CD4-positive, alpha-beta T cell treated with Interleukin-4 for 4 hours (primary cell): Measurements from ENCODE around the gene ROCK2.
"Not testable (repeated sequence)": the region's sequence is repeated elsewhere in the genome, so short reads cannot be mapped to it uniquely, and the experiment has no call there.

Source experiments
- DNase-seq: peaks from one replicate; pipeline ENCODE4 v3.0.0-alpha.2; 2020

The ROCK2 gene

DNA sequence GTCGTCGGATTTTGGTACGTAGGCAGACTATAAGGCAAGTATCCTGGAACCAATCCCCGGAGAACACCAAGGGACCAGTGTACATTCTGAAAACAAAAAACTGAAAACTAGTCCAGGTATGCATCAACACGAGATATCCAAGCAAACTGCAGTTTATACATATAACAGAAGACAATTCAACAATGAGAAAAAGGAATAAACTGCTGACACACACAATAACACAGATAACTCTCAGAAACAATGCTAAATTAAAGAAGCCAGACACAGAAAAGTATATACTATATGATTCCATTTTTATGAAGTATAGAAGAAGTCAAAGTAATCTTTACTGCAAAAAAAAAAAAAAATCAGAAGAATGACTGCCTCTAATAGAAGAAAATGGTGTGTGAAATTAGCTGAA is 5.9 kb downstream of the ROCK2 start:
- no peak for DNase-seq

DNA sequence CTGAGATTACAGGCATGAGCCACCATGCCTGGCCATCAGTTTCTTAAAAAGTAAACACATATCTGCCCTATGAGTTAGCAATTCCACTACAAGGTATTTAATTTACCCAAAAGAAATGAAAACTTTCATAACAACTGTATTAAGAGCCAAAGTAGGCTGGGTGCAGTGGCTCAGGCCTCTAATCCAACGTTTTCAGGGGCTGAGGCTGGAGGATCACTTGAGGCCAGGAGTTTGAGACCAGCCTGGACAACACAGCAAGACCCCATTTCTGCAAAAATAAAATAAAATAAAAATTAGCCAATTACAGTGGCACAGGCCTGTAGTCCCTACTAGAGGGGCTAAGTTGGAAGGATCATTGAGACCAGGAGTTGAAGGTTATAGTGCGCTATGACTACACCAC is 6.5 kb downstream of the ROCK2 start:
- no peak for DNase-seq

DNA sequence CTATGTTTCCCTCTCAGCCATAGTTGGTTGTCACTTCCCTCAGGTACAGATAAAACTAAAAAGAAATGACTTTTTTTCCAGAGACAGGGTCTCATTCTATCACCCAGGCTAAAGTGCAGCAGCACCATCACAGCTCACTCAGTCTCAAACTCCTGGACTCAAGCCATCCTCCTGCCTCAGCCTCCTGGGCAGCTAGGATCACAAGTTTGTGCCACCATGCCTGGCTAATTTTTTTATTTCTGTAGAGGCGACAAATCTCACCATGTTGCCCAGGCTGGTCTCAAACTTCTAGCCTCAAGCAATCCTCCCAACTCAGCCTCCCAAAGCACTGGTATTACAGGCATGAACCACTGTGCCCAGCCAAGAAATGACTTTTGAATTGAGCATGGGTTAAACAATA is 8.2 kb downstream of the ROCK2 start:
- no peak for DNase-seq

- DNase-seq: no peak
These were observed 10.8 kb downstream of the ROCK2 start for GRCh38 chr2:11333427-11334183.

DNA sequence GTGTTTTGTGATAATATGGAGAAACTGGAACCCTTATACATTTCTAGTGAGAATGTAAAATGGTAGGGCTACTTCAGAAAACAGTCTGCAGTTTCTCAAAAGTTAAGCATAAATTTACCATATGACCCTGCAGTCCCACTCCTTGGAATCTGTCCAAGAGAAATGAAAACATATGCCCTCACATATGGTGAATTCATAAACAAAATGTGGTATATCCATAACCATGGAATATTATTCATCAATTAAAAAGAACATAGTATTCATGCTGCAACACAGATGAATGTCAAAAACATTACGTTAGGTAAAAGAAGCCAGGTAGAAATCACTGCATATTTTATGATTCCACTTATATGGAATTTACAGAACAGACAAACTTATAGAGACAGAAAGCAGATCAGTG is 11.8 kb downstream of the ROCK2 start:
- DNase-seq: no peak

DNA sequence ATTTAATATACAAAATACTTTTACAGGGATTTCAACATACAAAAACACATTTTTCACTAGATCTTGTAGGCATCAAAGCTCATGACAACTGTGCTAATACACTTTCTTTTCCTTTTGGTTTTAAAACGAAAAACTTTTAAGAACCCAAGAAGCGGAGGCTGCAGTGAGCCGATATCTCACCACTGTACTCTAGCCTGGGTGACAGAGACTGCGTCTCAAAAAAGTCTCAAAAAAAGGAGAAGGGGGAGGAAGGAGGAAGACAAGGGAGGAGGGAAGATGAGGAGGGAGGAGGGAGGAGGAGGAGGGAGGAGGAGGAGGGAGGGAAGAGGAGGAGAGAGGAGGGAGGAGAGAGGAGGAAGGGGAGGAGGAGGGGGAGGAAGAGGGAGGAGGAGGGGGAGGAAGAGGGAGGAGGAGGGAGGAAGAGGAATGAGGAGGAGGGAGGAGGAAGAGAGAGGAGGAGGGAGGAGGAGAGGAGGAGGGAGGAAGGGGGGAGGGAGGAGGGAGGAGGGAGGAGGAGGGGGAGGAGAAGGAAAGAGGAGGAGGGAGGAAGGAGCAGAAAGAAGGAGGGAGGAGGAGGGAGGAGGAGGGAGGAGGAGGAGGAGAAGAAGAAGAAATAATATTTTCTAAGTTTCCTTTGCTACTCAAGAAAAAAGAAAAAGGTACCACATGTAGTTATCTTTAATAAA is 13.8 kb downstream of the ROCK2 start:
- no peak for DNase-seq

GRCh38 chr2:11329776-11330175 is 14.7 kb downstream of the ROCK2 start:
- no peak for DNase-seq

DNA sequence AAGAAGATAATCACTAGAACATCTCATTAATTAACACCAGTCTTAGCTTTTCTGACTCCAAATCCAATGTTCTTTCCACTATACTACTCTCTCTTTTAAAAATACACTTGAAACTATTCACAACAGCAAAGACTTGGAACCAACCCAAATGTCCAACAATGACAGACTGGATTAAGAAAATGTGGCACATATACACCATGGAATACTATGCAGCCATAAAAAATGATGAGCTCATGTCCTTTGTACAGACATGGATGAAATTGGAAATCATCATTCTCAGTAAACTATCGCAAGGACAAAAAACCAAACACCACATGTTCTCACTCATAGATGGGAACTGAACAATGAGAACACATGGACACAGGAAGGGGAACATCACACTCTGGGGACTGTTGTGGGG is 15.9 kb downstream of the ROCK2 start:
- not testable (repeated sequence) for DNase-seq

DNA sequence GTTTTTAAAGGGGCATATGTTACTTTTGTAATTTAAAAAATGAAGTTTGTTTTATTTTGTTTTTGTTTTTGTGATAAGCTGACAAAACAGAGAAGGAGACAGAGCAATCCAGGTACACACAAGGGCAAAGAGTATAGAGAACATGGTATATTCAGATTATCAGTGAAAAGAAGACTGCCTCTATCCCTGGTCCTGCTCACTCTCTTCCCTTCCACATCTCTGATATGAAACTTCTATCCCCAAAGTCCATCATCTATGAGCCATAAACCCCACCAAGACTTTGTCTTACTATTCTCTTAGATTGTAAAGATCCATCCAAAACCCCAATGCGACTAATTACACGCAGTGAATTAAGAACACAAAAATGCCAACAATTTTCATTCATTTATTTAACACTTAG is 16.6 kb downstream of the ROCK2 start:
- DNase-seq: no peak

DNA sequence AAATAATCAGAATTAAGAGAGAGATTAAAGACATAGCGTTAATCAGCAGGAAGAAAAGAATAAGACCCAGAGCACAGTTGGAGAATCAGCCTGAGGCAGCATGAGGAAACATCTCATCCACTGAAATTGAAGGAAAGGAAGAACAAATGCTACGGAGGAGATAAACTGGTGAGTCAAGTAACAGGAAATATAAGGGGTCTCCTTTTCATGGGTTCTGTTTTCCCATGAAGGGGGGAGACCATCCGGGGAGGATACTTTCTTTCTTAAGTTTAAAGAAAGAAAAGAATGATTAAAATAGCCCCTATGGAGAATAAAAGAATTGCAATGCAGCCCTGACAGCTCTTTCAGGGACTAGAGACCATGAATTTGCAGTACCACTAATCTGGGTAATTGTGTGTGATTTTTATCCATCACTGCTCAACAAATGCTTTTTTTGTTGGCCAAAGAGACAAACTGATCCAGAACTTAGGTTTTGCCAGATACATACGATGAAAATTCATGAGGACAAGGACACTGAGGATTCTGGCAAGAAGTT is 17.7 kb downstream of the ROCK2 start:
- DNase-seq: no peak

DNA sequence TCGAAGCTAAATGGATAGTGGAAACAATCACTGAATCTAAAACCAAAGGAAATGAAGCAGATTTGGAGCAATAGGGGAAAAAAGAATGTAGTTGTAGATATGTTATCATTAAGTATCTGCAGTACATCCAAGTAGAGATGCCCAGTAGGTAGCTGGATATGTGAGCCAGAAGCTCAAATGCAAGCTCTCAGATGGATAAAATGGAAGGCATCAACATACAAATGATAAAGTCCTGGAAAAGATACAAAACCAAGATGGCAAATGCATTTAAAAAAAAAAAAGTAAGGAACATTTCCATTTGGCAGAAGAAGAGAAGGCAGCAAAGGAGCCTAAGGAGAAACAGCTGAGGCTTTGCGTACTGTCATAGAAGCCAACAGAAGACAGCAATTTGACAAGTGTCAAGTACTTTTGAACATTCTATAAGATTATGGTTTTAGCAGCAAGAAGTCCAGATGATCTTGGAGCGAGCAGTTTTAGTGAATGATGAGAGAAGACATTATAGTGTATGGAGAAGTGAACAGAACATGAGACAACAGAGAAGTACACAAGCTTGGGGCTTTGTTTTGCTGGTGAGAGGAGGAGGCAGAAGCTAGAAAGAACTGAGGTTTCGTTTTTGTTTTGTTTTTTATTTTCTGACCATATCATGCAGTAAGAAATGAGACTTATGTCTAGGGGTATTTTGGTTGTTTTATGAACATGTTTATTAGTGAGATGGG is 18.3 kb downstream of the ROCK2 start:
- no peak for DNase-seq

DNA sequence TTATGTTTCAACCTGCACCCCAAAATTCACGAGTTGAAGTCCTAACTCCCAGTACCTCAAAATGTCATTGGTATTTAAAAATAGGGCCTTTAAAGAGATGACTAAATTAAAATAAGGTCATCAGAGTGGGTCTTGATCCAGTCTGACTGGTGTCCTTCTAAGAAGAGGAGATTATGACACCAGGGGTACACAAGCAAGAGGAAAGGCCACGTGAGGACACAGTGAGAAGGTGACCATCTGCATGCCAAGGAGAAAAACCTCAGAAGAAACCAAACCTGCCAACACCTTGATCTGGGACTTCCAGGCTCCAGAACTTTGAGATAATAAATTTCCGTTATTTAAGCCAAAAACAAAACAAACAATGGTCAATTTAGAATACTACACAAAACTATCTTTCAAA is 22.6 kb downstream of the ROCK2 start:
- no peak for DNase-seq

DNA sequence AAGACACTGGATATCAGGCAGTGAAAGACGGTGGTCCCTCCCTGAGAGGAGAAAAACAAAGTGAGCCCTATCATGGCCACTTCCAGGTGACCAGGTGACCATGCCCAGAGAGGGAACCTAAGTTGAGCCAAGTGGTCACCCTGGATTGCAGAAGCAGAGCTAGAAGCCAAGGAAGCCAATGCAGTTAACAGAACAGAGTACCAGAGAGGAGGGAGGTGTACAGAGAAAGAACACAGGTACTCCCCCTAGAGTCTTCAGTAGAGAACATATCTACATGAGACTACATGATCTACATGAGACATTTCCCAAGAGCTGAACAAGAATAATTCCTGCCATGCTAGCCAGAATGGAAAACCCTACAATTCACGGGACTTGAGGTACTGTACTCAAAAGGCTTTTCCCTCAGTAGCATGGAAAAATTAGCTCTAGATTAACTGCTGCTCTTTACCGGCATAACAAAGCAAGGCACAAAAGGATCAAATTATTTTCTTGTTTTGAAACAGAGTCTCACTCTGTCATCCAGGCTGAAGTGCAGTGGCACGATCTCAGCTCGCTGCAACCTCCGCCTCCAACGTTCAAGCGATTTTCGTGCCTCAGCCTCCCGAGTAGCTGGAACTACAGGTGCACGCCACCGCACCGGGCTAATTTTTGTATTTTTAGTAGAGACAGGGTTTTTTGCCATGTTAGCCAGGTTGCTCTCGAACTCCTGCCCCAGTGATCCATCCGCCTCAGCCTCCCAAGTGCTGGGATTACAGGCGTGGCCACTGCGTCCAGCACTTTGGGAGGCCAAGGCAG is 23.5 kb downstream of the ROCK2 start:
- no peak for DNase-seq

DNA sequence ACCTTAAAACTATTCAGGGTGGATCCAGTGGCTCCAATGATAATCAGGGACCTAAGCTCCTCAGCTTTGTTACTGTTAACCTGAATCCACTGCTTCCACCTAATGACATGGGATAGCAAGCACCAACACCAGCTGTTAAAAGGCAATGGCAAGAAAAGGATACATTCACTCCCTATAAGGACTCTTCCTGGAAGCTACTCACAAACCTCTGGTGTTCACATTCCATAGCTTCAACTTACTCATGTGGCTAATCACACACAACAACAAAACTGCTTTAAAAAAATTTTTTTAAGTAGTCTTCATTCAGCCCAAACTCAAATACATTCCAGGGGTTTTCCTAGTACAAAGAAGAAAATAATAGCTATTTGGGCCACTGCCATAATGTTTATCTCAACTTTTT is 24.5 kb downstream of the ROCK2 start:
- DNase-seq: no peak

- no peak for DNase-seq
These were observed 29.2 kb downstream of the ROCK2 start for GRCh38 chr2:11315074-11315705.

GRCh38 chr2:11314487-11314886 is 29.9 kb downstream of the ROCK2 start:
- DNase-seq: no peak

GRCh38 chr2:11312770-11313471 is 31.5 kb downstream of the ROCK2 start:
- DNase-seq: no peak

- DNase-seq: no peak
These were observed 32.9 kb downstream of the ROCK2 start for GRCh38 chr2:11311543-11311942.

DNA sequence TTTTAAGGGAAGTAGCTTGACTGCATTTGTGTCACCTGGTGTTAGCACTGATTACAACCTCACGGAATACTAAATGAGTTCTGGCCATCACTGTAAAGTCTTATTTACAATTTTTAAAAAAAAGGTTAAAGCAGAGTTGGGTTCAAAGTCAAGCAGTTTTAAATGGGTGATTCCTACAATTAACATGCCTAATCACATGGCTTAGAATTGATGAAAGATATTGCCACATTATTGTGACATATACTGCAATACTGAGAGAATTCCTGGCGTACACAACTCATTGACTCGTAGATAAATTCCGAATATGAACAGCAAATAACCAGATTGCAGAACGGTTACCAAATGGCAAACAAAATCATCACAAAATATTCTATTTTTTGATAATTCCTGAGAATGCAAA is 34.2 kb downstream of the ROCK2 start:
- no peak for DNase-seq

- no peak for DNase-seq
These were observed 34.7 kb downstream of the ROCK2 start for GRCh38 chr2:11309706-11310105.

GRCh38 chr2:11307764-11308415 is 36.5 kb downstream of the ROCK2 start:
- DNase-seq: no peak
